GM23338 (cell line): ENCODE measurements around the gene C19orf18. TPM values are rescaled to one million over a fixed set of nuclear protein-coding genes. Genes with fewer than 3 reads are reported as not detected.

Experiments
- ATAC-seq: fragments of 200-7000 bp; cut with Tn5 transposase; 3 replicates; pipeline ENCODE4 v1.9.1; 2020
- DNase-seq: peaks from one replicate; pipeline ENCODE4 v3.0.0-alpha.2; 2015; ENCODE audit warnings: low spot score
- H2AFZ ChIP-seq: fragments of 200-600 bp; sonication (generic); 2 replicates; pipeline ENCODE4 v1.8.0; 2016; ENCODE audit warnings: antibody characterized with exemption, mild to moderate bottlenecking, moderate library complexity
- H3F3A ChIP-seq: fragments of 200-600 bp; sonication (generic); replicated peaks from 2 replicates; pipeline ENCODE4 v1.8.0; 2017; ENCODE audit warnings: antibody characterized with exemption, mixed run types, low read depth
- H3K27ac ChIP-seq: fragments of 200-600 bp; sonication (generic); 2 replicates; pipeline ENCODE4 v1.6.1; 2016; ENCODE audit warnings: low read depth
- H3K27me3 ChIP-seq: fragments of 200-600 bp; sonication (generic); 2 replicates; pipeline ENCODE4 v1.8.0; 2016; ENCODE audit warnings: mild to moderate bottlenecking, mixed run types, moderate library complexity; ENCODE audit not compliant: insufficient read depth
- H3K36me3 ChIP-seq: fragments of 200-600 bp; sonication (generic); 2 replicates; pipeline ENCODE4 v1.8.0; 2016; ENCODE audit warnings: mild to moderate bottlenecking; ENCODE audit not compliant: insufficient read depth
- H3K4me1 ChIP-seq: fragments of 200-600 bp; sonication (generic); 2 replicates; pipeline ENCODE4 v1.8.0; 2016; ENCODE audit warnings: mild to moderate bottlenecking, moderate library complexity; ENCODE audit not compliant: insufficient read depth
- H3K4me2 ChIP-seq: fragments of 200-600 bp; sonication (generic); 2 replicates; pipeline ENCODE4 v1.7.1; 2017; ENCODE audit warnings: mixed run types
- H3K4me3 ChIP-seq: fragments of 200-600 bp; sonication (generic); 2 replicates; pipeline ENCODE4 v1.6.1; 2016; ENCODE audit warnings: mixed run types
- H3K79me2 ChIP-seq: fragments of 200-600 bp; sonication (generic); replicated peaks from 2 replicates; pipeline ENCODE4 v1.8.0; 2017; ENCODE audit warnings: mild to moderate bottlenecking; ENCODE audit not compliant: insufficient read depth
- H3K9me2 ChIP-seq: fragments of 200-600 bp; sonication (generic); 2 replicates; pipeline ENCODE4 v1.8.0; 2017; ENCODE audit not compliant: insufficient read depth
- H4K20me1 ChIP-seq: fragments of 200-600 bp; sonication (generic); replicated peaks from 2 replicates; pipeline ENCODE4 v1.8.0; 2017; ENCODE audit warnings: mild to moderate bottlenecking; ENCODE audit not compliant: insufficient read depth
- H3K27ac Mint-ChIP-seq: 2 replicates; pipeline ENCODE4 v1.8.0; 2020; ENCODE audit warnings: inconsistent platforms, mild to moderate bottlenecking, moderate library complexity, mixed read lengths
- H3K27me3 Mint-ChIP-seq: 3 replicates; pipeline ENCODE4 v1.8.0; 2022; ENCODE audit warnings: low read depth, mild to moderate bottlenecking, moderate library complexity, mixed read lengths, inconsistent platforms; ENCODE audit not compliant: insufficient read depth, poor library complexity
- H3K36me3 Mint-ChIP-seq: 3 replicates; pipeline ENCODE4 v1.8.0; 2021; ENCODE audit warnings: low read depth, mild to moderate bottlenecking, inconsistent platforms, moderate library complexity, mixed read lengths
- H3K4me1 Mint-ChIP-seq: 3 replicates; pipeline ENCODE4 v1.8.0; 2020; ENCODE audit warnings: mild to moderate bottlenecking, inconsistent platforms, mixed read lengths
- H3K4me3 Mint-ChIP-seq: 3 replicates; pipeline ENCODE4 v1.8.0; 2021; ENCODE audit warnings: moderate library complexity, mild to moderate bottlenecking, inconsistent platforms, mixed read lengths
- H3K9me3 Mint-ChIP-seq: 3 replicates; pipeline ENCODE4 v1.8.0; 2020; ENCODE audit warnings: moderate library complexity, mild to moderate bottlenecking, inconsistent platforms, mixed read lengths
- CREB1 ChIP-seq: fragments of 250-450 bp; sonication (Bioruptor Pico); IDR thresholded peaks from 2 replicates; pipeline ENCODE4 v1.5.0; 2020; ENCODE audit warnings: low read depth, mild to moderate bottlenecking, moderate library complexity
- ETS1 ChIP-seq: IDR thresholded peaks from 2 replicates; pipeline ENCODE4 v1.6.1; 2016; ENCODE audit warnings: antibody characterized with exemption
- EZH2 ChIP-seq: fragments of 200-600 bp; sonication (generic); IDR thresholded peaks from one replicate; pipeline ENCODE4 v1.8.0; 2017; ENCODE audit warnings: antibody characterized with exemption, mild to moderate bottlenecking, low read depth; ENCODE audit not compliant: unreplicated experiment
- EZH2phosphoT487 ChIP-seq: fragments of 200-600 bp; sonication (generic); IDR thresholded peaks from one replicate; pipeline ENCODE4 v1.8.1; 2018; ENCODE audit warnings: antibody characterized with exemption; ENCODE audit not compliant: unreplicated experiment
- JUNB ChIP-seq: IDR thresholded peaks from one replicate; pipeline ENCODE4 v1.6.1; 2016; ENCODE audit warnings: antibody characterized with exemption; ENCODE audit not compliant: unreplicated experiment
- NANOG ChIP-seq: IDR thresholded peaks from 2 replicates; pipeline ENCODE4 v1.6.1; 2016; ENCODE audit warnings: antibody characterized with exemption, borderline replicate concordance
- POLR2AphosphoS5 ChIP-seq: IDR thresholded peaks from 2 replicates; pipeline ENCODE4 v1.6.1; 2016; ENCODE audit warnings: antibody characterized with exemption, low read depth
- ZNF331 ChIP-seq: fragments of 250-450 bp; sonication (Bioruptor Pico); IDR thresholded peaks from 2 replicates; pipeline ENCODE4 v1.5.0; 2020; ENCODE audit warnings: low read depth, mild to moderate bottlenecking, moderate library complexity
- polyA plus RNA-seq: library from polyadenylated mRNA; unstranded; fragments of >200 nt; fragmentation: Nextera tagmentation; extraction: Ambion mirVana; gene quantifications from 2 replicates; pipeline ENCODE4 v1.2.1, GENCODE V29; 2016
- total RNA-seq: library from RNA; depleted of rRNA; stranded (reverse); fragments of >200 nt; shearing (Covaris generic); gene quantifications from 2 replicates; pipeline ENCODE4 v1.2.3, GENCODE V29; 2014
- TF ChIP-seq, protein P1 (sequence below): fragments of 250-450 bp; sonication (Bioruptor Pico); IDR thresholded peaks from 2 replicates; pipeline ENCODE4 v1.5.0; 2020; ENCODE audit warnings: mild to moderate bottlenecking, moderate library complexity
- TF ChIP-seq, protein P2 (sequence below): IDR thresholded peaks from one replicate; pipeline ENCODE4 v1.6.1; 2018; ENCODE audit warnings: antibody characterized with exemption; ENCODE audit not compliant: unreplicated experiment

Gene C19orf18
- total and polyA plus RNA-seq, 2 experiments from 2014 or later, result 1.0 TPM; not detected in 1

DNA sequence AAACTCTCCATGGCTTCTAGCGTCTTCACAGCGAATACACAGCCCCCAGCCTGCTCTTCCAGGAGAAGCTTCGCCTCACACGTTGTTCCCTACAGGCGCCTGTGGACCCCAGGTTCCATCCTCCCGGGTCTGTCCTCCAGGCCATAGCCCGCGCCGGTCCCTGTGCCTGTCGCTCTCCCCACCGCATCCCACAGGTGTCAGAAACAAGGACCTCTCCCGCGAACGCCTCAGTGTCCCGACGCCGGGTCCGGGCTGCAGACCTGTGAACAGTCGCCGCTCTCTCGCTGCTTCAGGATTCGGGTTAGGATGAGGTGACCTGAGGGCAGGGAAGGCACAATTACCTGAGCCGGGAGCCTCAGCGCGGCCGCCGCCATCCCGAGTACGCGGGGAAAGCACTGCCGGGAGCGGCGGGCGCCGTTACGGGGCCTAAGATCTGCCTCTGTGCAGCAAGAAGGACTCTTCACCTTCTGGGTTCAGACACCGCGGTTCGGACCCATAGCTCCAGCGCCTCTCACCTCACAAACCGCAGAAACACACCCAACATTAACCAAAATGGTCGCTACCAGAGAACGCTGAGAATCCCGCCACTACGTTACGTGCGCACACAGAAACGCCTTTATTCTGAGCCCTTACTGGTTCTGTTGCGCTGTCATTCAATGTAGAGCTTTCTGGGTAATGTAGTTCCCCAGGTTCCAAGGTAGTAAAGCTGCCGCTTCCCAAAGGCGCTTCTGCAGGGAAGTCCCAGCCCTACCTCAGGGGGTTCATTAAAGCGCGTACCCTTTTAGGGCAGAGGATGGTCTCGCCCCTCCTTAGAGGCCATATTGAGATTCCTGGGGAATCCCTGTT lies 39.3 kb downstream of the C19orf18 start, which contains the start of gene ZNF418:
Gene ZNF418 (minus strand): TSS at position 583 of the 846 bp plus-strand sequence. CDS start 1,580 bp downstream, outside the sequence.
- DNase-seq (peak; percentile 98), ATAC-seq (peak; percentile 99)
- Histone ChIP-seq H3K4me1 (peaks cover 5% of the 10 kb centered on the region; the same call in 1 of the 2 replicates), H3K27ac (peak within 1 kb of the TSS; percentile 79), H3K79me2 (peaks cover 53% of the 10 kb centered on the region), H3K36me3 (peaks cover 20% of the 10 kb centered on the region), H3K27me3 (no peaks in the 10 kb centered on the region), H3K9me2 (no peaks in the 10 kb centered on the region), H2AFZ (no peak within 1 kb of the TSS; the same call in 1 of the 2 replicates), H4K20me1 (no peaks in the 10 kb centered on the region; the same call in 1 of the 2 replicates), H3K4me2 (peak within 1 kb of the TSS; percentile 92), H3F3A (0 out of 2 replicates have a peak, but pooled peaks cover 4% of the 10 kb centered on the region), H3K4me3 (peak within 1 kb of the TSS; percentile 73)
- H3K9me3 Mint-ChIP-seq, result peaks cover 30% of the 10 kb centered on the region
- peak within 1 kb of the TSS; percentile 99 for H3K4me3 Mint-ChIP-seq
- H3K27me3 Mint-ChIP-seq, result peaks cover 9% of the 10 kb centered on the region
- H3K27ac Mint-ChIP-seq, result peak within 1 kb of the TSS; percentile 98
- H3K4me1 Mint-ChIP-seq, result peaks cover 13% of the 10 kb centered on the region
- TF ChIP-seq EZH2phosphoT487 (no peak), ETS1 (peak; percentile 94), ZNF331 (CRISPR knock-in tag) (no peak), NANOG (no peak), CREB1 (CRISPR knock-in tag) (peak; percentile 91), EZH2 (no peak), POLR2AphosphoS5 (peak; percentile 87), JUNB (no peak)
- TF ChIP-seq, protein P1, sequence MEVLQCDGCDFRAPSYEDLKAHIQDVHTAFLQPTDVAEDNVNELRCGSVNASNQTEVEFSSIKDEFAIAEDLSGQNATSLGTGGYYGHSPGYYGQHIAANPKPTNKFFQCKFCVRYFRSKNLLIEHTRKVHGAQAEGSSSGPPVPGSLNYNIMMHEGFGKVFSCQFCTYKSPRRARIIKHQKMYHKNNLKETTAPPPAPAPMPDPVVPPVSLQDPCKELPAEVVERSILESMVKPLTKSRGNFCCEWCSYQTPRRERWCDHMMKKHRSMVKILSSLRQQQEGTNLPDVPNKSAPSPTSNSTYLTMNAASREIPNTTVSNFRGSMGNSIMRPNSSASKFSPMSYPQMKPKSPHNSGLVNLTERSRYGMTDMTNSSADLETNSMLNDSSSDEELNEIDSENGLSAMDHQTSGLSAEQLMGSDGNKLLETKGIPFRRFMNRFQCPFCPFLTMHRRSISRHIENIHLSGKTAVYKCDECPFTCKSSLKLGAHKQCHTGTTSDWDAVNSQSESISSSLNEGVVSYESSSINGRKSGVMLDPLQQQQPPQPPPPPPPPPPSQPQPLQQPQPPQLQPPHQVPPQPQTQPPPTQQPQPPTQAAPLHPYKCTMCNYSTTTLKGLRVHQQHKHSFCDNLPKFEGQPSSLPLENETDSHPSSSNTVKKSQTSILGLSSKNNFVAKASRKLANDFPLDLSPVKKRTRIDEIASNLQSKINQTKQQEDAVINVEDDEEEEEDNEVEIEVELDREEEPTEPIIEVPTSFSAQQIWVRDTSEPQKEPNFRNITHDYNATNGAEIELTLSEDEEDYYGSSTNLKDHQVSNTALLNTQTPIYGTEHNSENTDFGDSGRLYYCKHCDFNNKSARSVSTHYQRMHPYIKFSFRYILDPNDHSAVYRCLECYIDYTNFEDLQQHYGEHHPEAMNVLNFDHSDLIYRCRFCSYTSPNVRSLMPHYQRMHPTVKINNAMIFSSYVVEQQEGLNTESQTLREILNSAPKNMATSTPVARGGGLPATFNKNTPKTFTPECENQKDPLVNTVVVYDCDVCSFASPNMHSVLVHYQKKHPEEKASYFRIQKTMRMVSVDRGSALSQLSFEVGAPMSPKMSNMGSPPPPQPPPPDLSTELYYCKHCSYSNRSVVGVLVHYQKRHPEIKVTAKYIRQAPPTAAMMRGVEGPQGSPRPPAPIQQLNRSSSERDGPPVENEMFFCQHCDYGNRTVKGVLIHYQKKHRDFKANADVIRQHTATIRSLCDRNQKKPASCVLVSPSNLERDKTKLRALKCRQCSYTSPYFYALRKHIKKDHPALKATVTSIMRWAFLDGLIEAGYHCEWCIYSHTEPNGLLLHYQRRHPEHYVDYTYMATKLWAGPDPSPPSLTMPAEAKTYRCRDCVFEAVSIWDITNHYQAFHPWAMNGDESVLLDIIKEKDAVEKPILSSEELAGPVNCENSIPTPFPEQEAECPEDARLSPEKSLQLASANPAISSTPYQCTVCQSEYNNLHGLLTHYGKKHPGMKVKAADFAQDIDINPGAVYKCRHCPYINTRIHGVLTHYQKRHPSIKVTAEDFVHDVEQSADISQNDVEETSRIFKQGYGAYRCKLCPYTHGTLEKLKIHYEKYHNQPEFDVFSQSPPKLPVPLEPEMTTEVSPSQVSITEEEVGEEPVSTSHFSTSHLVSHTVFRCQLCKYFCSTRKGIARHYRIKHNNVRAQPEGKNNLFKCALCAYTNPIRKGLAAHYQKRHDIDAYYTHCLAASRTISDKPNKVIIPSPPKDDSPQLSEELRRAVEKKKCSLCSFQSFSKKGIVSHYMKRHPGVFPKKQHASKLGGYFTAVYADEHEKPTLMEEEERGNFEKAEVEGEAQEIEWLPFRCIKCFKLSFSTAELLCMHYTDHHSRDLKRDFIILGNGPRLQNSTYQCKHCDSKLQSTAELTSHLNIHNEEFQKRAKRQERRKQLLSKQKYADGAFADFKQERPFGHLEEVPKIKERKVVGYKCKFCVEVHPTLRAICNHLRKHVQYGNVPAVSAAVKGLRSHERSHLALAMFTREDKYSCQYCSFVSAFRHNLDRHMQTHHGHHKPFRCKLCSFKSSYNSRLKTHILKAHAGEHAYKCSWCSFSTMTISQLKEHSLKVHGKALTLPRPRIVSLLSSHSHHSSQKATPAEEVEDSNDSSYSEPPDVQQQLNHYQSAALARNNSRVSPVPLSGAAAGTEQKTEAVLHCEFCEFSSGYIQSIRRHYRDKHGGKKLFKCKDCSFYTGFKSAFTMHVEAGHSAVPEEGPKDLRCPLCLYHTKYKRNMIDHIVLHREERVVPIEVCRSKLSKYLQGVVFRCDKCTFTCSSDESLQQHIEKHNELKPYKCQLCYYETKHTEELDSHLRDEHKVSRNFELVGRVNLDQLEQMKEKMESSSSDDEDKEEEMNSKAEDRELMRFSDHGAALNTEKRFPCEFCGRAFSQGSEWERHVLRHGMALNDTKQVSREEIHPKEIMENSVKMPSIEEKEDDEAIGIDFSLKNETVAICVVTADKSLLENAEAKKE, result no peak
- TF ChIP-seq, protein P2, sequence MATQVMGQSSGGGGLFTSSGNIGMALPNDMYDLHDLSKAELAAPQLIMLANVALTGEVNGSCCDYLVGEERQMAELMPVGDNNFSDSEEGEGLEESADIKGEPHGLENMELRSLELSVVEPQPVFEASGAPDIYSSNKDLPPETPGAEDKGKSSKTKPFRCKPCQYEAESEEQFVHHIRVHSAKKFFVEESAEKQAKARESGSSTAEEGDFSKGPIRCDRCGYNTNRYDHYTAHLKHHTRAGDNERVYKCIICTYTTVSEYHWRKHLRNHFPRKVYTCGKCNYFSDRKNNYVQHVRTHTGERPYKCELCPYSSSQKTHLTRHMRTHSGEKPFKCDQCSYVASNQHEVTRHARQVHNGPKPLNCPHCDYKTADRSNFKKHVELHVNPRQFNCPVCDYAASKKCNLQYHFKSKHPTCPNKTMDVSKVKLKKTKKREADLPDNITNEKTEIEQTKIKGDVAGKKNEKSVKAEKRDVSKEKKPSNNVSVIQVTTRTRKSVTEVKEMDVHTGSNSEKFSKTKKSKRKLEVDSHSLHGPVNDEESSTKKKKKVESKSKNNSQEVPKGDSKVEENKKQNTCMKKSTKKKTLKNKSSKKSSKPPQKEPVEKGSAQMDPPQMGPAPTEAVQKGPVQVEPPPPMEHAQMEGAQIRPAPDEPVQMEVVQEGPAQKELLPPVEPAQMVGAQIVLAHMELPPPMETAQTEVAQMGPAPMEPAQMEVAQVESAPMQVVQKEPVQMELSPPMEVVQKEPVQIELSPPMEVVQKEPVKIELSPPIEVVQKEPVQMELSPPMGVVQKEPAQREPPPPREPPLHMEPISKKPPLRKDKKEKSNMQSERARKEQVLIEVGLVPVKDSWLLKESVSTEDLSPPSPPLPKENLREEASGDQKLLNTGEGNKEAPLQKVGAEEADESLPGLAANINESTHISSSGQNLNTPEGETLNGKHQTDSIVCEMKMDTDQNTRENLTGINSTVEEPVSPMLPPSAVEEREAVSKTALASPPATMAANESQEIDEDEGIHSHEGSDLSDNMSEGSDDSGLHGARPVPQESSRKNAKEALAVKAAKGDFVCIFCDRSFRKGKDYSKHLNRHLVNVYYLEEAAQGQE, result no peak
- peaks cover 71% of the 10 kb centered on the region for H3K36me3 Mint-ChIP-seq
